SK-N-SH treated with all-trans-retinoic acid at 6 μM for 48 hours (cell line): ENCODE measurements around the gene TTC29.

ENCODE experiments used
- ATAC-seq: fragments of 200-7000 bp; cut with Tn5 transposase; 3 replicates; pipeline ENCODE4 v1.9.1; 2020; ENCODE audit warnings: mild to moderate bottlenecking, moderate library complexity
- ARNTL ChIP-seq: fragments of 450-650 bp; formaldehyde crosslinking; IDR thresholded peaks from 2 replicates; pipeline ENCODE4 v1.5.0; 2020; ENCODE audit warnings: low read depth, mild to moderate bottlenecking, moderate library complexity, borderline replicate concordance
- BACH2 ChIP-seq: fragments of 250-450 bp; sonication (Bioruptor Pico); IDR thresholded peaks from 2 replicates; pipeline ENCODE4 v1.9.0; 2021; ENCODE audit warnings: mild to moderate bottlenecking, borderline replicate concordance
- ESRRG ChIP-seq: fragments of 250-450 bp; sonication (Bioruptor Pico); IDR thresholded peaks from 2 replicates; pipeline ENCODE4 v1.6.1; 2021; ENCODE audit warnings: mild to moderate bottlenecking
- GLIS3 ChIP-seq: fragments of 250-450 bp; sonication (Bioruptor Pico); IDR thresholded peaks from 2 replicates; pipeline ENCODE4 v1.5.0; 2020; ENCODE audit warnings: mild to moderate bottlenecking, moderate library complexity
- ISL1 ChIP-seq: fragments of 250-450 bp; sonication (Bioruptor Pico); IDR thresholded peaks from 2 replicates; pipeline ENCODE4 v2.1.2; 2022; ENCODE audit warnings: mild to moderate bottlenecking, moderate library complexity
- OSR1 ChIP-seq: fragments of 250-450 bp; sonication (Bioruptor Pico); IDR thresholded peaks from 2 replicates; pipeline ENCODE4 v1.8.0; 2022; ENCODE audit warnings: moderate library complexity, mild to moderate bottlenecking, inconsistent platforms
- PPARA ChIP-seq: fragments of 250-450 bp; sonication (Bioruptor Pico); IDR thresholded peaks from 2 replicates; pipeline ENCODE4 v1.5.0; 2020; ENCODE audit warnings: mild to moderate bottlenecking, borderline replicate concordance
- RARB ChIP-seq: fragments of 250-450 bp; sonication (Bioruptor Pico); IDR thresholded peaks from 2 replicates; pipeline ENCODE4 v1.8.0; 2021; ENCODE audit warnings: mild to moderate bottlenecking, moderate library complexity
- SNAI2 ChIP-seq: fragments of 250-450 bp; sonication (Bioruptor Pico); IDR thresholded peaks from 2 replicates; pipeline ENCODE4 v1.5.0; 2020; ENCODE audit warnings: mild to moderate bottlenecking, moderate library complexity
- TOX ChIP-seq: fragments of 250-450 bp; sonication (Bioruptor Pico); IDR thresholded peaks from 2 replicates; pipeline ENCODE4 v1.8.0; 2021; ENCODE audit warnings: mild to moderate bottlenecking, moderate library complexity, borderline replicate concordance
- ZC3H10 ChIP-seq: fragments of 250-450 bp; sonication (Bioruptor Pico); IDR thresholded peaks from 2 replicates; pipeline ENCODE4 v1.5.1; 2021; ENCODE audit warnings: mild to moderate bottlenecking, moderate library complexity
- ZFP3 ChIP-seq: fragments of 250-450 bp; sonication (Bioruptor Pico); IDR thresholded peaks from 2 replicates; pipeline ENCODE4 v1.5.0; 2020; ENCODE audit warnings: mild to moderate bottlenecking, moderate library complexity
- ZNF8 ChIP-seq: fragments of 450-650 bp; formaldehyde crosslinking; IDR thresholded peaks from 2 replicates; pipeline ENCODE4 v1.5.0; 2020; ENCODE audit warnings: mild to moderate bottlenecking, moderate library complexity
- TF ChIP-seq, protein P1 (sequence below): fragments of 250-450 bp; sonication (Bioruptor Pico); IDR thresholded peaks from 2 replicates; pipeline ENCODE4 v1.5.1; 2020; ENCODE audit warnings: low read depth, mild to moderate bottlenecking, moderate library complexity
- TF ChIP-seq, protein P2 (sequence below): fragments of 250-450 bp; sonication (Bioruptor Pico); IDR thresholded peaks from 2 replicates; pipeline ENCODE4 v1.8.0; 2021; ENCODE audit warnings: low read depth, mild to moderate bottlenecking, moderate library complexity, borderline replicate concordance
- TF ChIP-seq, protein P3 (sequence below): fragments of 250-450 bp; sonication (Bioruptor Pico); IDR thresholded peaks from 2 replicates; pipeline ENCODE4 v1.5.0; 2020; ENCODE audit warnings: mild to moderate bottlenecking, moderate library complexity
- TF ChIP-seq, protein P4 (sequence below): fragments of 250-450 bp; sonication (Bioruptor Pico); IDR thresholded peaks from 2 replicates; pipeline ENCODE4 v1.5.1; 2021; ENCODE audit warnings: mild to moderate bottlenecking, moderate library complexity

Gene TTC29

GRCh38 chr4:146846882-146847281, 98.8 kb downstream of the TTC29 start:
- no peak for ATAC-seq
- TF ChIP-seq ZFP3 (CRISPR knock-in tag) (no peak), BACH2 (CRISPR knock-in tag) (no peak), ARNTL (CRISPR knock-in tag) (no peak), RARB (CRISPR knock-in tag) (no peak), SNAI2 (CRISPR knock-in tag) (no peak), GLIS3 (no peak), OSR1 (no peak)
- TF ChIP-seq, protein P1, sequence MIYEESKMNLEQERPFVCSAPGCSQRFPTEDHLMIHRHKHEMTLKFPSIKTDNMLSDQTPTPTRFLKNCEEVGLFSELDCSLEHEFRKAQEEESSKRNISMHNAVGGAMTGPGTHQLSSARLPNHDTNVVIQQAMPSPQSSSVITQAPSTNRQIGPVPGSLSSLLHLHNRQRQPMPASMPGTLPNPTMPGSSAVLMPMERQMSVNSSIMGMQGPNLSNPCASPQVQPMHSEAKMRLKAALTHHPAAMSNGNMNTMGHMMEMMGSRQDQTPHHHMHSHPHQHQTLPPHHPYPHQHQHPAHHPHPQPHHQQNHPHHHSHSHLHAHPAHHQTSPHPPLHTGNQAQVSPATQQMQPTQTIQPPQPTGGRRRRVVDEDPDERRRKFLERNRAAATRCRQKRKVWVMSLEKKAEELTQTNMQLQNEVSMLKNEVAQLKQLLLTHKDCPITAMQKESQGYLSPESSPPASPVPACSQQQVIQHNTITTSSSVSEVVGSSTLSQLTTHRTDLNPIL = no peak
- TF ChIP-seq, protein P2, sequence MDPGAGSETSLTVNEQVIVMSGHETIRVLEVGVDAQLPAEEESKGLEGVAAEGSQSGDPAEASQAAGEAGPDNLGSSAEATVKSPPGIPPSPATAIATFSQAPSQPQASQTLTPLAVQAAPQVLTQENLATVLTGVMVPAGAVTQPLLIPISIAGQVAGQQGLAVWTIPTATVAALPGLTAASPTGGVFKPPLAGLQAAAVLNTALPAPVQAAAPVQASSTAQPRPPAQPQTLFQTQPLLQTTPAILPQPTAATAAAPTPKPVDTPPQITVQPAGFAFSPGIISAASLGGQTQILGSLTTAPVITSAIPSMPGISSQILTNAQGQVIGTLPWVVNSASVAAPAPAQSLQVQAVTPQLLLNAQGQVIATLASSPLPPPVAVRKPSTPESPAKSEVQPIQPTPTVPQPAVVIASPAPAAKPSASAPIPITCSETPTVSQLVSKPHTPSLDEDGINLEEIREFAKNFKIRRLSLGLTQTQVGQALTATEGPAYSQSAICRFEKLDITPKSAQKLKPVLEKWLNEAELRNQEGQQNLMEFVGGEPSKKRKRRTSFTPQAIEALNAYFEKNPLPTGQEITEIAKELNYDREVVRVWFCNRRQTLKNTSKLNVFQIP (CRISPR knock-in tag) = no peak

GRCh38 chr4:146844761-146845160, 100.9 kb downstream of the TTC29 start:
- TF ChIP-seq PPARA = no peak
- no peak for TF ChIP-seq ZNF8 (CRISPR knock-in tag)
- no peak for TF ChIP-seq OSR1
- TF ChIP-seq ZC3H10 (CRISPR knock-in tag) = no peak
- TF ChIP-seq, protein P2 (CRISPR knock-in tag) = no peak
- TF ChIP-seq SNAI2 (CRISPR knock-in tag) = no peak
- TF ChIP-seq ESRRG (CRISPR knock-in tag) = no peak
- TF ChIP-seq, protein P3, sequence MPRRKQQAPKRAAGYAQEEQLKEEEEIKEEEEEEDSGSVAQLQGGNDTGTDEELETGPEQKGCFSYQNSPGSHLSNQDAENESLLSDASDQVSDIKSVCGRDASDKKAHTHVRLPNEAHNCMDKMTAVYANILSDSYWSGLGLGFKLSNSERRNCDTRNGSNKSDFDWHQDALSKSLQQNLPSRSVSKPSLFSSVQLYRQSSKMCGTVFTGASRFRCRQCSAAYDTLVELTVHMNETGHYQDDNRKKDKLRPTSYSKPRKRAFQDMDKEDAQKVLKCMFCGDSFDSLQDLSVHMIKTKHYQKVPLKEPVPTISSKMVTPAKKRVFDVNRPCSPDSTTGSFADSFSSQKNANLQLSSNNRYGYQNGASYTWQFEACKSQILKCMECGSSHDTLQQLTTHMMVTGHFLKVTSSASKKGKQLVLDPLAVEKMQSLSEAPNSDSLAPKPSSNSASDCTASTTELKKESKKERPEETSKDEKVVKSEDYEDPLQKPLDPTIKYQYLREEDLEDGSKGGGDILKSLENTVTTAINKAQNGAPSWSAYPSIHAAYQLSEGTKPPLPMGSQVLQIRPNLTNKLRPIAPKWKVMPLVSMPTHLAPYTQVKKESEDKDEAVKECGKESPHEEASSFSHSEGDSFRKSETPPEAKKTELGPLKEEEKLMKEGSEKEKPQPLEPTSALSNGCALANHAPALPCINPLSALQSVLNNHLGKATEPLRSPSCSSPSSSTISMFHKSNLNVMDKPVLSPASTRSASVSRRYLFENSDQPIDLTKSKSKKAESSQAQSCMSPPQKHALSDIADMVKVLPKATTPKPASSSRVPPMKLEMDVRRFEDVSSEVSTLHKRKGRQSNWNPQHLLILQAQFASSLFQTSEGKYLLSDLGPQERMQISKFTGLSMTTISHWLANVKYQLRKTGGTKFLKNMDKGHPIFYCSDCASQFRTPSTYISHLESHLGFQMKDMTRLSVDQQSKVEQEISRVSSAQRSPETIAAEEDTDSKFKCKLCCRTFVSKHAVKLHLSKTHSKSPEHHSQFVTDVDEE = no peak
- TF ChIP-seq, all 23 proteins: peak for 0
- ATAC-seq = no peak

- no peak for ATAC-seq
- TF ChIP-seq ZNF8 (CRISPR knock-in tag) (no peak), ARNTL (CRISPR knock-in tag) (no peak), TOX (CRISPR knock-in tag) (no peak), OSR1 (no peak), ISL1 (no peak)
- TF ChIP-seq, protein P3 = no peak
- TF ChIP-seq, protein P1 = no peak
- TF ChIP-seq, protein P4, sequence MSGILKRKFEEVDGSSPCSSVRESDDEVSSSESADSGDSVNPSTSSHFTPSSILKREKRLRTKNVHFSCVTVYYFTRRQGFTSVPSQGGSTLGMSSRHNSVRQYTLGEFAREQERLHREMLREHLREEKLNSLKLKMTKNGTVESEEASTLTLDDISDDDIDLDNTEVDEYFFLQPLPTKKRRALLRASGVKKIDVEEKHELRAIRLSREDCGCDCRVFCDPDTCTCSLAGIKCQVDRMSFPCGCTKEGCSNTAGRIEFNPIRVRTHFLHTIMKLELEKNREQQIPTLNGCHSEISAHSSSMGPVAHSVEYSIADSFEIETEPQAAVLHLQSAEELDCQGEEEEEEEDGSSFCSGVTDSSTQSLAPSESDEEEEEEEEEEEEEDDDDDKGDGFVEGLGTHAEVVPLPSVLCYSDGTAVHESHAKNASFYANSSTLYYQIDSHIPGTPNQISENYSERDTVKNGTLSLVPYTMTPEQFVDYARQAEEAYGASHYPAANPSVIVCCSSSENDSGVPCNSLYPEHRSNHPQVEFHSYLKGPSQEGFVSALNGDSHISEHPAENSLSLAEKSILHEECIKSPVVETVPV (CRISPR knock-in tag) = no peak
- TF ChIP-seq, all 23 proteins: peak for 0
These were observed 102.8 kb downstream of the TTC29 start for GRCh38 chr4:146842876-146843275.
